Endothelial cell (in vitro differentiated cells): ENCODE results near the gene PTPN9. TPM values are rescaled to one million over a fixed set of nuclear protein-coding genes. Genes with fewer than 3 reads are reported as not detected.

Experiments
- DNase-seq: peaks from one replicate; pipeline ENCODE4 v3.0.0; 2021; ENCODE audit warnings: low spot score
- H3K27ac Mint-ChIP-seq: one replicate; pipeline ENCODE4 v1.8.0; 2021; ENCODE audit warnings: mixed read lengths, inconsistent platforms; ENCODE audit not compliant: unreplicated experiment
- H3K27me3 Mint-ChIP-seq: one replicate; pipeline ENCODE4 v1.8.0; 2021; ENCODE audit warnings: mild to moderate bottlenecking, moderate library complexity, mixed read lengths, inconsistent platforms; ENCODE audit not compliant: unreplicated experiment
- H3K36me3 Mint-ChIP-seq: one replicate; pipeline ENCODE4 v1.8.0; 2021; ENCODE audit warnings: mild to moderate bottlenecking, low read depth, mixed read lengths, inconsistent platforms; ENCODE audit not compliant: unreplicated experiment
- H3K4me1 Mint-ChIP-seq: one replicate; pipeline ENCODE4 v1.8.0; 2021; ENCODE audit warnings: mild to moderate bottlenecking, mixed read lengths, inconsistent platforms; ENCODE audit not compliant: unreplicated experiment
- H3K4me3 Mint-ChIP-seq: one replicate; pipeline ENCODE4 v1.8.0; 2021; ENCODE audit warnings: mild to moderate bottlenecking, mixed read lengths, inconsistent platforms; ENCODE audit not compliant: unreplicated experiment
- H3K9me3 Mint-ChIP-seq: one replicate; pipeline ENCODE4 v1.8.0; 2021; ENCODE audit warnings: mixed read lengths, inconsistent platforms; ENCODE audit not compliant: unreplicated experiment
- total RNA-seq: library from RNA; stranded (reverse); fragmentation: NEBNext Ultra II Directional; extraction: Animal tissue kit (Norgen Biotek cat#: 25700); gene quantifications from one replicate; pipeline ENCODE4 v1.2.1, GENCODE V29; 2021; ENCODE audit not compliant: unreplicated experiment
- TF ChIP-seq, protein P1 (sequence below): fragments of 200-600 bp; sonication (generic); IDR thresholded peaks from one replicate; pipeline ENCODE4 v1.5.0; 2021; ENCODE audit warnings: antibody characterized with exemption; ENCODE audit not compliant: unreplicated experiment

The PTPN9 gene
- total RNA-seq, 1 donor from 2014 or later = 41.9 TPM

DNA sequence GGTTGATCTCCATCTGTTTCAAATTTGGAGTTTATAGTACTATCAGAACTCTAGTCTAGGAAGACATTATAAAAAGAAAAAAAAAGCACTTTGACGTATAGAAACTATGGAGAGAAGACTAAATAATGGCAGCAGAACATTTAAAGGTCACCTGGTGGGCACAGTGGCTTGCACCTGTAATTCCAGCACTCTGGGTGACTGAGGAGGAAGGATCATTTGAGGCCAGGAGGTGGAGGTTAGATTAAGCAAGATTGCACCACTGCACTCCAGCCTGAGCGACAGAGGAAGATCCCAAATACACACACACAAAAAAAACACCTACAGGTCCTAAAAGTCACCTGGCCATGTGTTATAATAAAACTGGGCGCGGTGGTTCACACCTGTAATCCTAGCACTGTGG lies 141.4 kb downstream of the PTPN9 start:
- Mint-ChIP-seq H3K9me3 (no peaks in the 10 kb centered on the region), H3K27ac (no peak overlapping the region), H3K4me3 (no peak overlapping the region), H3K4me1 (peaks cover 5% of the 10 kb centered on the region), H3K27me3 (peaks cover 2% of the 10 kb centered on the region), H3K36me3 (no peaks in the 10 kb centered on the region)
- no peak for DNase-seq
- TF ChIP-seq, protein P1, sequence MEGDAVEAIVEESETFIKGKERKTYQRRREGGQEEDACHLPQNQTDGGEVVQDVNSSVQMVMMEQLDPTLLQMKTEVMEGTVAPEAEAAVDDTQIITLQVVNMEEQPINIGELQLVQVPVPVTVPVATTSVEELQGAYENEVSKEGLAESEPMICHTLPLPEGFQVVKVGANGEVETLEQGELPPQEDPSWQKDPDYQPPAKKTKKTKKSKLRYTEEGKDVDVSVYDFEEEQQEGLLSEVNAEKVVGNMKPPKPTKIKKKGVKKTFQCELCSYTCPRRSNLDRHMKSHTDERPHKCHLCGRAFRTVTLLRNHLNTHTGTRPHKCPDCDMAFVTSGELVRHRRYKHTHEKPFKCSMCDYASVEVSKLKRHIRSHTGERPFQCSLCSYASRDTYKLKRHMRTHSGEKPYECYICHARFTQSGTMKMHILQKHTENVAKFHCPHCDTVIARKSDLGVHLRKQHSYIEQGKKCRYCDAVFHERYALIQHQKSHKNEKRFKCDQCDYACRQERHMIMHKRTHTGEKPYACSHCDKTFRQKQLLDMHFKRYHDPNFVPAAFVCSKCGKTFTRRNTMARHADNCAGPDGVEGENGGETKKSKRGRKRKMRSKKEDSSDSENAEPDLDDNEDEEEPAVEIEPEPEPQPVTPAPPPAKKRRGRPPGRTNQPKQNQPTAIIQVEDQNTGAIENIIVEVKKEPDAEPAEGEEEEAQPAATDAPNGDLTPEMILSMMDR = no peak

DNA sequence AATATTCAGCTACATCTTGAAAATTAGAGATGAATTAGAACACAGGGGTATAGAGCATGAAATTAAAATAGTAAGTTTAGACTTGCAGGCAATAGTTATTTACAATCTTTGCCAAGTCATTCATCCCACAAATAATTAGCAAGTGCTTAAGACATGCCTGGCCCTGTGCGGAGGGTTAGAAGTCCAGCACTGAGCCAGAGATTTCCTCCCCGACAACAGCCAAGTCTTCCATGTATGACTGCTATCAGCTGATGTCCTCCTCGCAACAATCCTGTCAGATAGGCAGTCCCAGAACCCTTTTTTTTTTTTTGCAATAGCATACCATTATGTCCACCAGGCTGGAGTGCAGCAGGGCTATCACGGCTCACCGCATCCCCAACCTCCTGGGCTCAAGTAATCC lies 142.2 kb downstream of the PTPN9 start:
- Mint-ChIP-seq H3K27ac (no peak overlapping the region), H3K9me3 (no peaks in the 10 kb centered on the region), H3K4me3 (no peak overlapping the region), H3K4me1 (peaks cover 5% of the 10 kb centered on the region), H3K27me3 (peaks cover 2% of the 10 kb centered on the region), H3K36me3 (no peaks in the 10 kb centered on the region)
- TF ChIP-seq, protein P1 = no peak
- DNase-seq = no peak

DNA sequence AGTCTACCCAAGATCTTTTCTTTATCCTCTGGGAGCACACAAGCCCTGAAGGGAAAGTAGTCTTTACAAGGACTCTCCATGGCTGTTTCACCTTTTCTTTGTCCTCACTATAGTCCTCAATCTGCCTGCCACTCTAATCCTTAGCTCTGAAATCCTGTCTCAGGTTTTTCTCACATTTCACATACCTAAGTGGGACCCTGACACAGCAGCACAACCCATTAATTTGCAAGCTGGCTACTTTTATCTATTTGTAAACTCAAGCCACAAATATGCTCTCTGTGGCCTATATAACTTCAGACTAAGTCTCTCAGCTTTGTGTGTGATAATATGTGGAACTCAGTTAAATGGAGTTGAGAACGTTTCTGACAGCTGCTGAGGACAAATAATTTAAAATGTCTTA lies 147.4 kb downstream of the PTPN9 start:
- Mint-ChIP-seq H3K27ac (no peak overlapping the region), H3K4me3 (no peak overlapping the region), H3K27me3 (peaks cover 2% of the 10 kb centered on the region), H3K4me1 (peaks cover 2% of the 10 kb centered on the region), H3K36me3 (peaks cover 6% of the 10 kb centered on the region), H3K9me3 (no peaks in the 10 kb centered on the region)
- DNase-seq = no peak
- TF ChIP-seq, protein P1 = no peak

DNA sequence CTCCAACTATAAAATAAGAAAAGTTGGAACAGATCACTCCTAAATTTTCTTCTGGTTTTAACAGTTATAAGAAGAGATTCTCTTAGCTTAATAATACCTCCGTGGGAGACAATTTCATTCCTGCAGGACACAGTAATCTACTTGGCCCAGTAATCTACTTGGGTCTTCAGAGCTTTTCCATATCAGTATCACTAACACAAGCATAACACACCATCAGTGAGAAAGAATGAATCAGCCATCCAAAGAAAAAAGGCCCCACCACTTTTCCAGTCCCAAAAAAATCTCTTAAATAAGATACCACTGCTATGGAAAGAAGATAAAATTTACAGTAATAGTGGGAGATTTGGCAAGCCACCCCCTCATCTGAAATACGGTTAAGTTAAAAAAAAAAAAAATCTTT lies 147.8 kb downstream of the PTPN9 start:
- Mint-ChIP-seq H3K4me1 (peaks cover 2% of the 10 kb centered on the region), H3K36me3 (peaks cover 6% of the 10 kb centered on the region), H3K27ac (no peak overlapping the region), H3K4me3 (no peak overlapping the region), H3K9me3 (no peaks in the 10 kb centered on the region), H3K27me3 (no peaks in the 10 kb centered on the region)
- no peak for DNase-seq
- TF ChIP-seq, protein P1 = no peak

DNA sequence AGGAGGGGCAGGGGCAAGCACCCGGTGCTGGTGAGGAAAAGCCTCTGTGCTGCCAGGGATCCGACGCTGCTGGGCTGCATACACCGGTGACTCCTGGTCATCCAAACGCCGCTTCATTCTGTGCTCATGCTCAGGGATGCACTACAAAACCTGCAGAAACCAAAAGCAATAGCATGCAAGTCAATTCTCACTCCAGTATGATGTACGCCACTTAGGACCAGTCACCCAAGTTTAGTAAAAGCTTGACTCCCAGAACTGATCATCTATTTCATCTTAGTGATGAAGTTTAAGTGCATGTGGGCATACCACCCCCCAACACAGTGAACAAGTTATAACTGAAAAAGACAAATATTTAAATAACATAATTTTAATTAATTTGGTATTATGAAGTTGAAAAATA lies 148.9 kb downstream of the PTPN9 start:
- Mint-ChIP-seq H3K27ac (no peak overlapping the region), H3K4me1 (peaks cover 9% of the 10 kb centered on the region), H3K27me3 (no peaks in the 10 kb centered on the region), H3K36me3 (peaks cover 6% of the 10 kb centered on the region), H3K9me3 (no peaks in the 10 kb centered on the region), H3K4me3 (no peak overlapping the region)
- no peak for DNase-seq
- TF ChIP-seq, protein P1 = no peak
